OCI-LY7 (cell line): Measurements from ENCODE around the gene ANXA7. TPM values are rescaled to one million over a fixed set of nuclear protein-coding genes. Genes with fewer than 3 reads are reported as not detected.

Source experiments
- BruUV-seq: library from RNA; stranded (reverse); fragments of 400-500 nt; replicated peaks from 2 replicates; lab custom pipeline; 2021; lab: Mats Ljungman, UMichigan
- CTCF ChIA-PET: fragments of 300-600 bp; sonication (Branson Sonifier 250); formaldehyde crosslinking; loops from one replicate; lab custom pipeline; 2022; ENCODE audit warnings: antibody characterized with exemption; ENCODE audit not compliant: unreplicated experiment; lab: Charles Lee
- POLR2A ChIA-PET: fragments of 300-600 bp; sonication (Branson Sonifier 250); formaldehyde crosslinking; loops from one replicate; lab custom pipeline; 2022; ENCODE audit warnings: antibody characterized with exemption; lab: Charles Lee
- DNase-seq: peaks from one replicate; pipeline ENCODE4 v3.0.0-alpha.2; 2015; ENCODE audit warnings: low spot score
- H2AFZ ChIP-seq: fragments of 200-600 bp; sonication (generic), shearing (Covaris generic); 2 replicates; pipeline ENCODE4 v1.6.1; 2014; ENCODE audit warnings: mild to moderate bottlenecking, antibody characterized with exemption, low read length, moderate library complexity
- H3K27ac ChIP-seq: fragments of 200-600 bp; sonication (generic); 2 replicates; pipeline ENCODE4 v1.5.1; 2014; ENCODE audit warnings: mixed run types, low read depth, mild to moderate bottlenecking, moderate library complexity, low read length, inconsistent platforms; ENCODE audit not compliant: poor library complexity, severe bottlenecking
- H3K36me3 ChIP-seq: fragments of 200-600 bp; sonication (generic); 2 replicates; pipeline ENCODE4 v1.6.1; 2014; ENCODE audit warnings: mild to moderate bottlenecking, antibody characterized with exemption, low read length, moderate library complexity, mixed read lengths; ENCODE audit not compliant: insufficient read depth
- H3K4me1 ChIP-seq: fragments of 200-600 bp; sonication (generic); 2 replicates; pipeline ENCODE4 v1.5.1; 2014; ENCODE audit warnings: mild to moderate bottlenecking, low read length; ENCODE audit not compliant: insufficient read depth, poor library complexity, severe bottlenecking
- H3K4me2 ChIP-seq: fragments of 200-600 bp; sonication (generic); 2 replicates; pipeline ENCODE4 v1.6.1; 2014; ENCODE audit warnings: mild to moderate bottlenecking, low read length
- H3K4me3 ChIP-seq: fragments of 200-600 bp; sonication (generic); 2 replicates; pipeline ENCODE4 v1.5.1; 2014; ENCODE audit warnings: mild to moderate bottlenecking, low read depth, low read length; ENCODE audit not compliant: poor library complexity, severe bottlenecking
- H3K79me2 ChIP-seq: fragments of 200-600 bp; sonication (generic); 2 replicates; pipeline ENCODE4 v1.6.1; 2016; ENCODE audit warnings: low read depth, mild to moderate bottlenecking, low read length, moderate library complexity, mixed read lengths; ENCODE audit not compliant: insufficient read depth
- H3K9me2 ChIP-seq: fragments of 200-600 bp; sonication (generic); 2 replicates; pipeline ENCODE4 v1.6.1; 2016; ENCODE audit warnings: mild to moderate bottlenecking, low read length, mixed read lengths; ENCODE audit not compliant: insufficient read depth
- H3K9me3 ChIP-seq: fragments of 200-600 bp; sonication (generic); 2 replicates; pipeline ENCODE4 v1.6.1; 2014; ENCODE audit warnings: mild to moderate bottlenecking, mixed run types, low read length, mixed read lengths
- H4K20me1 ChIP-seq: fragments of 200-600 bp; sonication (generic); 2 replicates; pipeline ENCODE4 v1.6.1; 2014; ENCODE audit warnings: mild to moderate bottlenecking, antibody characterized with exemption, low read length, moderate library complexity, mixed read lengths; ENCODE audit not compliant: insufficient read depth
- CTCF ChIP-seq: fragments of 200-600 bp; sonication (generic); conservative IDR thresholded peaks from 2 replicates; pipeline ENCODE4 v1.5.1; 2014; ENCODE audit warnings: mild to moderate bottlenecking, antibody characterized with exemption, low read length, moderate library complexity, mixed read lengths
- EZH2phosphoT487 ChIP-seq: fragments of 200-600 bp; sonication (generic); IDR thresholded peaks from 2 replicates; pipeline ENCODE4 v1.6.1; 2018; ENCODE audit warnings: low read depth, borderline replicate concordance, mild to moderate bottlenecking, mixed run types, antibody characterized with exemption, low read length, moderate library complexity, mixed read lengths
- intact Hi-C: fragments of 100-400 bp; cut with micrococcal nuclease; formaldehyde crosslinking; loops from one replicate; pipeline ENCODE4 v1.10.0; 2022; ENCODE audit not compliant: unreplicated experiment
- total RNA-seq, 2 experiments: library from RNA; depleted of rRNA in 1 of 2; stranded (reverse); fragments of >200 nt in 1 of 2; shearing (Covaris generic) in 1 of 2; gene quantifications; 2 replicates each; pipeline ENCODE4 v1.2.3, GENCODE V29; 2014 to 2022

ANXA7 gene
- total RNA-seq, 2 experiments from 2014 or later, result 52.0 to 86.6 TPM

- BruUV-seq, result no TSS peak
- POLR2A ChIA-PET, result interaction anchor here (1.3 kb wide), 1 partner anchor 8 kb away, joined by 3 read pairs; no protein-coding TSS in a partner anchor
- Histone ChIP-seq H3K79me2 (no peaks in the 10 kb centered on the region), H3K36me3 (peaks cover 31% of the 10 kb centered on the region), H3K27ac (no peak overlapping the region), H3K9me3 (peaks cover 4% of the 10 kb centered on the region; the same call in 1 of the 2 replicates), H3K4me1 (no peaks in the 10 kb centered on the region), H2AFZ (no peak overlapping the region), H3K4me3 (no peak overlapping the region), H4K20me1 (no peaks in the 10 kb centered on the region), H3K9me2 (no peaks in the 10 kb centered on the region), H3K4me2 (no peak overlapping the region)
- intact Hi-C loops, result no loop called here
- CTCF ChIA-PET, result no interaction called here
- TF ChIP-seq EZH2phosphoT487 (no peak), CTCF (no peak)
- DNase-seq, result no peak
These were observed 19.0 kb upstream of the ANXA7 start for GRCh38 chr10:73432646-73433537.

DNA sequence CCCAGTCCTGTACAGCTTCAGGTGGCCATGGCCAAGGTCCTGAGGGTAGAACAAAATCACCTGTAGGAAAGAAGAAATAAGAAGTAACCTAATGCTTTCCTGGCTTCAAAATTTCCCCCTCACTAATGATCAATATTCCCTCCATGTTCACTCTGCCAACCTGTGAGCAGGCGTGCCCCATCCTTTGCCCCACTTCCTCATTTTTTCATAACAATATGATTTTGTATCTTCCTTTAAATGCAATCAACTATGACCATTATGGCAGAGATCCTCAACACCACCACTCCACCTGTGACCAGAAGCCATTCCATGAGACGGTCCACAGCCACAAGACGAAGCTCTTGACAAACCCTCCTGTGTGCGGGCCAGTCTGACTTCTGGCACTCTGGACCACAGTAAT is 12.5 kb upstream of the ANXA7 start:
- no TSS peak for BruUV-seq
- peaks cover 4% of the 10 kb centered on the region; the same call in 1 of the 2 replicates for H3K9me3 ChIP-seq
- no peaks in the 10 kb centered on the region for H3K9me2 ChIP-seq
- H3K4me2 ChIP-seq, result no peak overlapping the region
- H3K79me2 ChIP-seq, result no peaks in the 10 kb centered on the region
- intact Hi-C loops, result no loop called here
- no peaks in the 10 kb centered on the region for H3K4me1 ChIP-seq
- POLR2A ChIA-PET, result no interaction called here
- no peaks in the 10 kb centered on the region for H4K20me1 ChIP-seq
- CTCF ChIA-PET, result no interaction called here
- DNase-seq, result no peak
- no peak overlapping the region for H3K4me3 ChIP-seq
- peaks cover 73% of the 10 kb centered on the region for H3K36me3 ChIP-seq
- H3K27ac ChIP-seq, result no peak overlapping the region
- no peak overlapping the region for H2AFZ ChIP-seq
- TF ChIP-seq EZH2phosphoT487, result no peak
- no peak for TF ChIP-seq CTCF

GRCh38 chr10:73424478-73424877 is 10.6 kb upstream of the ANXA7 start:
- ChIA-PET POLR2A (no interaction called here), CTCF (no interaction called here)
- Histone ChIP-seq H3K4me3 (no peak overlapping the region), H2AFZ (no peak overlapping the region), H4K20me1 (no peaks in the 10 kb centered on the region), H3K9me2 (no peaks in the 10 kb centered on the region), H3K9me3 (no peaks in the 10 kb centered on the region), H3K27ac (no peak overlapping the region), H3K4me2 (no peak overlapping the region), H3K4me1 (no peaks in the 10 kb centered on the region), H3K36me3 (peaks cover 62% of the 10 kb centered on the region), H3K79me2 (no peaks in the 10 kb centered on the region)
- no TSS peak for BruUV-seq
- no peak for DNase-seq
- intact Hi-C loops, result no loop called here
- no peak for TF ChIP-seq CTCF
- no peak for TF ChIP-seq EZH2phosphoT487
